Endothelial cell of umbilical vein (primary cell): Measurements from ENCODE around the gene APOM. TPM values are rescaled to one million over a fixed set of nuclear protein-coding genes. Genes with fewer than 3 reads are reported as not detected.

ENCODE experiments used
- BruUV-seq: library from RNA; stranded (reverse); fragments of 400-500 nt; replicated peaks from 2 replicates; lab custom pipeline; 2021; lab: Mats Ljungman, UMichigan
- CTCF ChIA-PET: fragments of 300-600, 350-600 bp; sonication (Branson Sonifier 250); formaldehyde crosslinking; loops from one replicate; lab custom pipeline; 2021; ENCODE audit warnings: antibody characterized with exemption, inconsistent platforms; lab: Charles Lee
- POLR2A ChIA-PET: fragments of 300-600, 350-600 bp; sonication (Branson Sonifier 250); formaldehyde crosslinking; loops from one replicate; lab custom pipeline; 2021; ENCODE audit warnings: antibody characterized with exemption, inconsistent platforms; lab: Charles Lee
- DNase-seq: peaks from one replicate; pipeline ENCODE4 v3.0.0-alpha.2; 2011; ENCODE audit warnings: low read depth, low spot score
- FAIRE-seq: peaks from 2 replicates; lab custom pipeline; 2011; peaks lifted over from hg19 to GRCh38; lab: Jason Lieb, UNC
- H2AFZ ChIP-seq: 2 replicates; pipeline ENCODE4 v1.6.0; 2012; ENCODE audit warnings: low read depth, low read length, control low read depth, inconsistent platforms
- H3K27ac ChIP-seq: 2 replicates; pipeline ENCODE4 v1.5.1; 2011; ENCODE audit warnings: low read depth, mild to moderate bottlenecking, control low read depth, low read length, moderate library complexity; ENCODE audit not compliant: insufficient read depth
- H3K27me3 ChIP-seq, 2 experiments: 2 replicates each; pipeline versions ENCODE4 v1.6.0 to v1.6.1; 2011; ENCODE audit warnings: low read length in 2 of 2, mixed read lengths in 1 of 2; ENCODE audit not compliant: control insufficient read depth in 2 of 2, insufficient read depth in 2 of 2
- H3K36me3 ChIP-seq, 2 experiments: 2 replicates in 1 of 2; 3 replicates in 1 of 2; pipeline ENCODE4 v1.5.1; 2011; ENCODE audit warnings: low read length in 2 of 2, mild to moderate bottlenecking in 1 of 2, moderate library complexity in 1 of 2; ENCODE audit not compliant: control insufficient read depth in 2 of 2, insufficient read depth in 2 of 2; ENCODE audit errors: extremely low read depth in 1 of 2
- H3K4me1 ChIP-seq: 3 replicates; pipeline ENCODE4 v1.5.1; 2011; ENCODE audit warnings: mild to moderate bottlenecking, low read length; ENCODE audit not compliant: control insufficient read depth, insufficient read depth; ENCODE audit errors: extremely low read depth
- H3K4me2 ChIP-seq: 2 replicates; pipeline ENCODE4 v1.6.1; 2011; ENCODE audit warnings: low read length, control low read depth, mixed read lengths; ENCODE audit not compliant: insufficient read depth
- H3K4me3 ChIP-seq, 3 experiments: fragments of 200-600 bp in 1 of 3; sonication (generic), shearing (Covaris generic) in 1 of 3; replicated peaks in 1 of 3; 2 replicates each; pipeline ENCODE4 v1.5.1; 2011 to 2016; ENCODE audit warnings: control low read depth in 3 of 3, low read length in 3 of 3, mild to moderate bottlenecking in 2 of 3, inconsistent platforms in 1 of 3, low read depth in 1 of 3, moderate library complexity in 1 of 3; ENCODE audit not compliant: insufficient read depth in 1 of 3
- H3K79me2 ChIP-seq: 2 replicates; pipeline ENCODE4 v1.6.0; 2012; ENCODE audit warnings: low read length, inconsistent platforms; ENCODE audit not compliant: control insufficient read depth, insufficient read depth
- H3K9ac ChIP-seq: replicated peaks from 2 replicates; pipeline ENCODE3; 2011; ENCODE audit warnings: low read length, control low read depth; ENCODE audit not compliant: insufficient read depth; ENCODE audit errors: extremely low read depth
- H3K9me1 ChIP-seq: replicated peaks from 3 replicates; pipeline ENCODE4 v1.6.0; 2011; ENCODE audit warnings: mild to moderate bottlenecking, low read length; ENCODE audit not compliant: control insufficient read depth, insufficient read depth; ENCODE audit errors: extremely low read depth
- H3K9me3 ChIP-seq: replicated peaks from 2 replicates; pipeline ENCODE4 v1.5.1; 2012; ENCODE audit warnings: low read length, inconsistent platforms; ENCODE audit not compliant: control insufficient read depth, insufficient read depth
- H4K20me1 ChIP-seq: replicated peaks from 2 replicates; pipeline ENCODE3; 2011; ENCODE audit warnings: mild to moderate bottlenecking, low read length; ENCODE audit not compliant: control insufficient read depth, insufficient read depth; ENCODE audit errors: extremely low read depth
- CTCF ChIP-seq, 2 donors: IDR thresholded peaks; 1 replicate in 1 of 2; 2 replicates in 1 of 2; pipeline ENCODE4 v1.5.1; 2011; ENCODE audit warnings: low read length in 2 of 2, mild to moderate bottlenecking in 2 of 2, moderate library complexity in 2 of 2, control low read depth in 1 of 2, inconsistent platforms in 1 of 2, low read depth in 1 of 2; ENCODE audit not compliant: insufficient read depth in 1 of 2; ENCODE audit errors: extremely low read depth in 1 of 2
- EZH2 ChIP-seq: IDR thresholded peaks from 2 replicates; pipeline ENCODE4 v1.6.1; 2012; ENCODE audit warnings: borderline replicate concordance, low read depth, mild to moderate bottlenecking, moderate library complexity, low read length, inconsistent platforms; ENCODE audit not compliant: severe bottlenecking
- FOS ChIP-seq: IDR thresholded peaks from 2 replicates; pipeline ENCODE4 v1.6.1; 2011; ENCODE audit warnings: mild to moderate bottlenecking, low read length, moderate library complexity, borderline replicate concordance; ENCODE audit not compliant: insufficient read depth
- GATA2 ChIP-seq: IDR thresholded peaks from 2 replicates; pipeline ENCODE4 v1.7.0; 2011; ENCODE audit warnings: low read depth, mild to moderate bottlenecking, moderate library complexity, mixed read lengths, low read length; ENCODE audit not compliant: insufficient read length, insufficient read depth
- JUN ChIP-seq: IDR thresholded peaks from 2 replicates; pipeline ENCODE4 v1.6.1; 2011; ENCODE audit warnings: borderline replicate concordance, low read depth; ENCODE audit not compliant: insufficient read length, insufficient read depth
- MAX ChIP-seq: IDR thresholded peaks from 2 replicates; pipeline ENCODE4 v1.6.1; 2011; ENCODE audit not compliant: insufficient read depth, insufficient read length
- MYC ChIP-seq: IDR thresholded peaks from one replicate; pipeline ENCODE4 v1.6.1; 2011; ENCODE audit warnings: mild to moderate bottlenecking, low read depth, low read length
- POLR2A ChIP-seq: IDR thresholded peaks from 2 replicates; pipeline ENCODE4 v1.6.1; 2012; ENCODE audit warnings: low read depth, mild to moderate bottlenecking, control low read depth, low read length
- POLR2AphosphoS5 ChIP-seq: IDR thresholded peaks from 2 replicates; pipeline ENCODE4 v1.6.1; 2012; ENCODE audit warnings: low read depth, mild to moderate bottlenecking, control low read depth, low read length, moderate library complexity; ENCODE audit not compliant: insufficient read depth
- dilution Hi-C: fragments of 300-500 bp; cut with MboI; formaldehyde crosslinking; loops from one replicate; pipeline ENCODE4 v1.15.0; 2019; ENCODE audit warnings: low sequenced_read_pairs; ENCODE audit not compliant: extremely low pct_ligation_motif_present
- intact Hi-C: fragments of 100-400 bp; cut with micrococcal nuclease; formaldehyde crosslinking; loops from one replicate; pipeline ENCODE4 v1.10.0; 2022
- polyA plus RNA-seq, 4 experiments: library from polyadenylated mRNA; depleted of rRNA in 3 of 4; stranded (reverse) in 3 of 4; unstranded in 1 of 4; fragments of >200 nt; gene quantifications; 2 replicates each; pipeline versions ENCODE4 v1.2.1 to v1.2.3, GENCODE V29; 2011 to 2012; ENCODE audit warnings: missing spikeins in 1 of 4
- total RNA-seq: library from RNA; stranded (reverse); gene quantifications from 2 replicates; pipeline ENCODE4 v1.2.3, GENCODE V29; 2021

Gene APOM
- total and polyA plus RNA-seq, 2 donors (not counting 3 experiments of a cell fraction or from before 2014, with no cell fraction given) = 2.5 TPM; not detected in 1

GRCh38 chr6:31631681-31632278, 23.9 kb upstream of the APOM start:
- Histone ChIP-seq H4K20me1 (peaks cover 3% of the 10 kb centered on the region), H3K36me3 (peaks cover 51 to 84% of the 10 kb centered on the region in 2 experiments), H3K79me2 (peaks cover 26% of the 10 kb centered on the region), H3K4me2 (no peak overlapping the region), H3K9me1 (no peaks in the 10 kb centered on the region), H2AFZ (no peak overlapping the region), H3K4me3 (no peak overlapping the region), H3K27ac (no peak overlapping the region), H3K4me1 (no peaks in the 10 kb centered on the region), H3K9me3 (no peaks in the 10 kb centered on the region), H3K27me3 (no peaks in the 10 kb centered on the region), H3K9ac (no peak overlapping the region)
- no peak for FAIRE-seq
- no peak for DNase-seq
- no TSS peak for BruUV-seq
- TF ChIP-seq POLR2A (no peak), EZH2 (no peak), JUN (no peak), POLR2AphosphoS5 (no peak), GATA2 (no peak), MAX (no peak), CTCF (IDR thresholded peaks at IDR 0.05; ENCODE audit: extremely low read depth in 1 of 2, insufficient read depth in 1 of 2, low read depth in 1 of 2, low read length in 2 of 2) (no peak), MYC (no peak), FOS (no peak)
- intact Hi-C loops (no loop called here), dilution Hi-C loops (no loop called here)
- POLR2A ChIA-PET = no interaction called here
- CTCF ChIA-PET = no interaction called here
